Measurements from ENCODE around the gene C17orf50.

Gene C17orf50

GRCh38 chr17:35735036-35735805 lies 25.5 kb upstream of the C17orf50 start:
- TF ChIP-seq TAF1 (IDR thresholded peaks at IDR 0.05; ENCODE audit: borderline replicate concordance, low read depth, low read length) (no peak), POLR2A (IDR thresholded peaks at IDR 0.05; ENCODE audit: low read depth, low read length) (no peak), POLR2AphosphoS5 (IDR thresholded peaks at IDR 0.05; ENCODE audit: low read depth, low read length) (no peak)
- FAIRE-seq (no peak), DNase-seq (ENCODE audit: insufficient read length) (no peak)

- no peak for DNase-seq (ENCODE audit: insufficient read length)
- FAIRE-seq = no peak
- no peak for TF ChIP-seq POLR2A (IDR thresholded peaks at IDR 0.05; ENCODE audit: low read depth, low read length)
- no peak for TF ChIP-seq POLR2AphosphoS5 (IDR thresholded peaks at IDR 0.05; ENCODE audit: low read depth, low read length)
- TF ChIP-seq TAF1 (IDR thresholded peaks at IDR 0.05; ENCODE audit: borderline replicate concordance, low read depth, low read length) = no peak
Observed at GRCh38 chr17:35736236-35736635, 24.5 kb upstream of the C17orf50 start.

DNA sequence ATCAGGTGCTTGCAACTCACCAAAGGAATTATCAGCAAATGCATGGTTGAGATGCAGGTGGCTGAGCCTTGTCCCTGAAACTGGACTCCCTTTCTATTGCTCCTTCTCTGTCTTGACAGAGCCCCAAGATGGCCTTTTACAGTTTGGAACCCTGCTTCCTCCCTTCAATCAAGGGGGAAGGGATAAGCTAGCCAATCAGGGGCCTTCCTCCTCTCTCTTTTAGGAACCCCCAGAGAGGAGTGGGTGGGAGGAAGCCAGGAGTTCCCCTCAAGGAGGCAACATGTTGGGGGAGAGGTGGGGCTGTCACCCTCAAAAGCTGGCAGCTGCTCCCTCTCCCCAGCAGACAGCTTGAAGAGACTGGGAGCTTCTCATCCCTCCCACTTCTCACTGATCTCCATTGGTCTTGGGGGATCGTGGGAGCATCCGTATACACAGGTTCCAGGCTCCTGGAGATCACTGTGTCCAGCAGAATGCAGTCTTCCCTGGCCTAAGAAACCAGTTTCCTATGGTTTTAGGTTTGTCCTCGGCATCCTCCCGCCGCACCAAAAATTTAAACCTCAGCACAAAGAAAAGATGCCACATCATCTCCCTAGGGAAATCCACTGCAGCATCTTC lies 22.1 kb upstream of the C17orf50 start:
- no peak for TF ChIP-seq TAF1 (IDR thresholded peaks at IDR 0.05; ENCODE audit: borderline replicate concordance, low read depth, low read length)
- no peak for TF ChIP-seq POLR2AphosphoS5 (IDR thresholded peaks at IDR 0.05; ENCODE audit: low read depth, low read length)
- no peak for TF ChIP-seq POLR2A (IDR thresholded peaks at IDR 0.05; ENCODE audit: low read depth, low read length)
- no peak for DNase-seq (ENCODE audit: insufficient read length)
- no peak for FAIRE-seq

- DNase-seq (ENCODE audit: insufficient read length) = no peak
- TF ChIP-seq POLR2A (IDR thresholded peaks at IDR 0.05; ENCODE audit: low read depth, low read length) (no peak), POLR2AphosphoS5 (IDR thresholded peaks at IDR 0.05; ENCODE audit: low read depth, low read length) (no peak), TAF1 (IDR thresholded peaks at IDR 0.05; ENCODE audit: borderline replicate concordance, low read depth, low read length) (no peak)
- FAIRE-seq = no peak
Observed at GRCh38 chr17:35740216-35740615, 20.5 kb upstream of the C17orf50 start.

- DNase-seq (ENCODE audit: insufficient read length) = no peak
- no peak for FAIRE-seq
- TF ChIP-seq POLR2AphosphoS5 (IDR thresholded peaks at IDR 0.05; ENCODE audit: low read depth, low read length) (no peak), TAF1 (IDR thresholded peaks at IDR 0.05; ENCODE audit: borderline replicate concordance, low read depth, low read length) (no peak), POLR2A (IDR thresholded peaks at IDR 0.05; ENCODE audit: low read depth, low read length) (no peak)
Observed at GRCh38 chr17:35740997-35741931, 19.4 kb upstream of the C17orf50 start.

GRCh38 chr17:35742496-35742895 lies 18.2 kb upstream of the C17orf50 start:
- TF ChIP-seq POLR2AphosphoS5 (IDR thresholded peaks at IDR 0.05; ENCODE audit: low read depth, low read length) = no peak
- TF ChIP-seq POLR2A (IDR thresholded peaks at IDR 0.05; ENCODE audit: low read depth, low read length) = no peak
- TF ChIP-seq TAF1 (IDR thresholded peaks at IDR 0.05; ENCODE audit: borderline replicate concordance, low read depth, low read length) = no peak
- no peak for FAIRE-seq
- DNase-seq (ENCODE audit: insufficient read length) = no peak

DNA sequence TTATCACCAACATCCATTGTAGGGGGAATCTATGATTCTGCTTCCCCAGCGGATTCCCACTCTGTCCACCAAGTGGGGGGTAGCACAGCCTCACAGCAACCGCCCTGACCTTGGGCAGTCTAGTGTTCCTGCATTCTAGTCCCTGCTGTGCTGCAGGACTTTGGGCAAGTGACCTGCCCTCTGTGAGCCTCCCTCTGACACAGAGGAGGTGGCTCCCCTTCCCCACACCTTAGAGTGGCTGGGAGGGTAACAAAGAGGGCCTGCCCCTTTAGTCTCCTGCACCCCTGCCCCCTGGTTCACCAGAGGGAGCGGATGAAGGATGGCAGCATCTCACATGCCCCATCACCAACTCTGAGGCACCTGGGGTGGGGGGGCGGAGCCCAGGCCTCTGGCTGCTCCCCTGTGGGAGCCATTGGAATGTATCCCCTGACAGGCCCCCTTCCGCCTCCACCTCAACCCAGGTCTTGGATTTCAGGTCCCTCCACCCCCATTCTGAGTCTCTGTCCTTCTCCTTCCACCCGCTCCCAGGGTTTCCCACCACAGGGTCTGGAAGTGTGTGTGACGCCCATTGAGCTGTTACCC lies 17.7 kb upstream of the C17orf50 start:
- FAIRE-seq = no peak
- no peak for DNase-seq (ENCODE audit: insufficient read length)
- no peak for TF ChIP-seq POLR2A (IDR thresholded peaks at IDR 0.05; ENCODE audit: low read depth, low read length)
- TF ChIP-seq POLR2AphosphoS5 (IDR thresholded peaks at IDR 0.05; ENCODE audit: low read depth, low read length) = no peak
- no peak for TF ChIP-seq TAF1 (IDR thresholded peaks at IDR 0.05; ENCODE audit: borderline replicate concordance, low read depth, low read length)

DNA sequence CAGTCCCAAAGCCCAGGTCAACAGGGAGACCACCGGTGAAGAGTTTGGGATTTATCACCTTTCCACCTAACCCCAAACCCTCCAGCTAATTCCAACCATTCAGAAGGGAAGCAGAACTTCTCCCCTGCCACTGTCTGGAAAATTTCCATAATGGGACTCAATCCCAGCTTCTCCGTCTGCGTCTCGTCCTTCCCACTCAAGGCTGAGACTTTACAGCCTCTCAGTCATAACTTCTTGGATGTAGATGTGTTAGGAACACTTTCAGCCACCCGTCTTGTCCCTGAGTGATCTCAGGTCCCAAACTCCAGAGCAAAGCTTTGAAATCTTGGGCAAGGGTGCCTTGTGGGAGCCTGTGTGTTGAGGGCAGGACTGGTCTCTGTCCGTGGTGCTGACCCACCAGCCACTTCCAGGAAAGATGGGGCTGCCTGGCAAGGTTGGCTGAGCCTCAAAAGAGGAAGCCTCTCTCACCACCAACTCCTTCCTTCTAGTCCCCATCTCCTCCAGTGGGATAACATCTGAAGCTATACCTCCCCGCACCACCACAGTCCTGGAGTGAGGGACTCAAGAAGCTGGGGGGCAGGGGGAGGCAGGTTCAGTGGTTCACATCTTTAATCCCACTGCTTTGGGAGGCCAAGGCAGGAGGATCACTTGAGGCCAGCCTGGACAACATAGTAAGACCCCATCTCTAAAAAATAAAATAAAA lies 16.9 kb upstream of the C17orf50 start:
- FAIRE-seq = no peak

GRCh38 chr17:35744830-35745229 lies 15.9 kb upstream of the C17orf50 start:
- DNase-seq (ENCODE audit: insufficient read length) (no peak), FAIRE-seq (no peak)
- no peak for TF ChIP-seq POLR2A (IDR thresholded peaks at IDR 0.05; ENCODE audit: low read depth, low read length)

More for the DNA sequence above, 16.9 kb upstream of the C17orf50 start:
- no peak for DNase-seq (ENCODE audit: insufficient read length)
- TF ChIP-seq TAF1 (IDR thresholded peaks at IDR 0.05; ENCODE audit: borderline replicate concordance, low read depth, low read length) = no peak
- no peak for TF ChIP-seq POLR2A (IDR thresholded peaks at IDR 0.05; ENCODE audit: low read depth, low read length)
- no peak for TF ChIP-seq POLR2AphosphoS5 (IDR thresholded peaks at IDR 0.05; ENCODE audit: low read depth, low read length)

DNA sequence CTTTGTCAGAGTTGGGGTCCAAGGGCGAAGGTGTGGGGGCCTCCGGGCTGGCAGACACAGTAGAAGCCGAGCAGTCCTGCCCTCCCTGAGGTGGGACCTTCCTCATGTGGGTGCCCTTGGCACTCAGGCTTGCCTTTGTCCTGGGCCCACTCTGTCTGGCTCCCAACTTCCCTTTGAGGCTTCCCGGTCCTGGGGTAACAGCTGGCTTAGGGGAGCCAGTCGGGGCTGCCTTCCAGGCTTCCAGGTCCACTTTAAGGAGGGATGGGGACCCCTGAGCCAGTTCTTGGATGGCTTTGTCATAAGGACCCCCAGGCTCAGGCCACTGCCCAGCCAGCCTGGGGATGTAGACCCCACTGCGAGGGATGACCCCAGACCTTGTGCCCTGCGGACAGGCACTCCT lies 15.4 kb upstream of the C17orf50 start:
- TF ChIP-seq POLR2A (IDR thresholded peaks at IDR 0.05; ENCODE audit: low read depth, low read length) = no peak
- no peak for TF ChIP-seq POLR2AphosphoS5 (IDR thresholded peaks at IDR 0.05; ENCODE audit: low read depth, low read length)
- no peak for TF ChIP-seq TAF1 (IDR thresholded peaks at IDR 0.05; ENCODE audit: borderline replicate concordance, low read depth, low read length)
- DNase-seq (ENCODE audit: insufficient read length) (no peak), FAIRE-seq (no peak)
